Measurements from ENCODE around the gene PRORP. TPM values are rescaled to one million over a fixed set of nuclear protein-coding genes. Genes with fewer than 3 reads are reported as not detected.
"Not testable (repeated sequence)": the region's sequence is repeated elsewhere in the genome, so short reads cannot be mapped to it uniquely, and the experiment has no call there.

PRORP gene
- total and polyA plus RNA-seq, 5 donors: 13.8 to 19.6 (median 17.4) TPM

DNA sequence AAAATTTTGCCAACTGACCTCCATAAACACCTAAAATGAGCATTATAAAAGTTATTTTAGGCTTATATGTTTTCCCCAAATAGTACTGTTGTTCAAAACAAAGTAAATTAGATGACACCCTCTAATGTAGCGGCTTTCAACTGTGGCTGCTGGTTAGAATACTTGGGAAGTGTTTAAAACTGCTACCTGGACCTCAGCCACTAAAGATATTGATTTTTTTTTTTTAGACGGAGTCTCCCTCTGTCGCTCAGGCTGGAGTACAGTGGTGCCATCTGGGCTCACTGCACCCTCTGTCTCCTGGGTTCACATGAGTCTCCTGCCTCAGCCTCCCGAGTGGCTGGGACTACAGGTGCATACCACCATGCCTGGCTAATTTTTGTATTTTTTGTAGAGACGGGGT, 16.2 kb downstream of the PRORP start:
- H3K27ac ChIP-seq (ENCODE audit: low read length): no peak overlapping the region
- H3K27me3 ChIP-seq (ENCODE audit: control insufficient read depth, insufficient read depth): no peaks in the 10 kb centered on the region
- 88% methylated on average over 5 of the region's 5 CpGs for WGBS
- peaks cover 5% of the 10 kb centered on the region for H3K4me1 ChIP-seq (ENCODE audit: control insufficient read depth, insufficient read depth, low read length)
- no peak overlapping the region for H3K4me3 ChIP-seq (ENCODE audit: low read length)
- no peak for DNase-seq
- ATAC-seq: no peak
- intact Hi-C loops (cut with DNase I): loop anchor here in 2 of 4 donors (2.0 to 10.0 kb wide), 2 partner anchors 276 kb away; no protein-coding TSS in a partner anchor
- H3K9me3 ChIP-seq (ENCODE audit: control insufficient read depth, low read length): no peaks in the 10 kb centered on the region

DNA sequence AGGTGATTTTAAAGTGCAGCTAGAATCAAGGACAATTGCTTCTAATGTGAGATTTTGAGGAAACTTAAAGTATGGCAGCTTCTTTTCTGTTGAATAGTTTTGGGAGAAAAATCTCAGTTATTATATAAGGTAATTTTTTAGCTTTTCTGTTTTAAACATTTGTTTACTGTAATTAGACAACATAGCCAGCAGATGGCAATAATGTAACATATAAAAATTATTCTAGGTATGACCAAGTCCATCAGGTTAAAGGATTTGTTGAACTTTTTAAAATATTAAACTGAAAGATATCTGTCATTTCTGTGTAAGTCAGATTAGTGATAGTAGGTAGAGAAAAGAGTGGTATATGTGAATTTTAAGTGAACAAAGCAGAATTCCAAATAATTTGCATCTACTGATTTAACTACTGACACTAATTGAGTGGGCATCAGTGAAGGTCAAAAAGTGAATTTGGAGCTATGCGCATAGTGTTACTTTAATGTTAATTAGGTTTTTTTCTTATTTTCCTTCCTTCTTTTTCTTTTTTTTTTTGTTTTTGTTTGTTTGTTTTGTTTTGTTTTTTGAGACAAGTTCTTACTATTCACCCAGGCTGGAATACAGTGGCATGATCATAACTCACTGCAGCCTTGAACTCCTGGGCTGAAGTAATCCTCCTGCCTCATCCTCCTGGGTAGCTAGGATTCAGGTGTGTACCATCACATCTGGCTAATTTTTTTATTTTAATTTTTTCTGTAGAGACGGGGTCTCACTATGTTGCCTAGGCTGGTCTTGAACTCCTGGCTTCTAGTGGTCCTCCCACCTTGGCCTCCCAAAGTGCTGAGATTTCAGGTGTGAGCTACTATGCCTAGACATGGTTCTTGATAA, 18.6 kb downstream of the PRORP start:
- H3K9me3 ChIP-seq (ENCODE audit: control insufficient read depth, low read length): no peaks in the 10 kb centered on the region
- no peak for DNase-seq
- H3K4me3 ChIP-seq (ENCODE audit: low read length): no peak overlapping the region
- intact Hi-C loops (cut with DNase I): loop anchor here in 1 of 4 donors (5.0 kb wide), 1 partner anchor 276 kb away; no protein-coding TSS in a partner anchor
- no peaks in the 10 kb centered on the region for H3K27me3 ChIP-seq (ENCODE audit: control insufficient read depth, insufficient read depth)
- no peak overlapping the region for H3K27ac ChIP-seq (ENCODE audit: low read length)
- no peaks in the 10 kb centered on the region for H3K4me1 ChIP-seq (ENCODE audit: control insufficient read depth, insufficient read depth, low read length)
- 97% methylated on average over 2 of the region's 2 CpGs for WGBS
- no peak for ATAC-seq

- H3K27ac ChIP-seq (ENCODE audit: low read length): no peak overlapping the region
- 91% methylated on average over 1 of the region's 1 CpG for WGBS
- intact Hi-C loops (cut with DNase I): loop anchor here in 1 of 4 donors (5.0 kb wide), 1 partner anchor 273 kb away; no protein-coding TSS in a partner anchor
- H3K4me1 ChIP-seq (ENCODE audit: control insufficient read depth, insufficient read depth, low read length): no peaks in the 10 kb centered on the region
- no peaks in the 10 kb centered on the region for H3K27me3 ChIP-seq (ENCODE audit: control insufficient read depth, insufficient read depth)
- H3K4me3 ChIP-seq (ENCODE audit: low read length): no peak overlapping the region
- no peak for DNase-seq
- ATAC-seq: no peak
- H3K9me3 ChIP-seq (ENCODE audit: control insufficient read depth, low read length): no peaks in the 10 kb centered on the region
Measured at GRCh38 chr14:35144029-35144428, 21.7 kb downstream of the PRORP start.

GRCh38 chr14:35146711-35147149, 24.4 kb downstream of the PRORP start:
- no peaks in the 10 kb centered on the region for H3K9me3 ChIP-seq (ENCODE audit: control insufficient read depth, low read length)
- no peak overlapping the region for H3K27ac ChIP-seq (ENCODE audit: low read length)
- H3K4me1 ChIP-seq (ENCODE audit: control insufficient read depth, insufficient read depth, low read length): no peaks in the 10 kb centered on the region
- intact Hi-C loops (cut with DNase I): loop anchor here in 1 of 4 donors (5.0 kb wide), 1 partner anchor 276 kb away; no protein-coding TSS in a partner anchor
- H3K4me3 ChIP-seq (ENCODE audit: low read length): no peak overlapping the region
- H3K27me3 ChIP-seq (ENCODE audit: control insufficient read depth, insufficient read depth): no peaks in the 10 kb centered on the region
- DNase-seq (no peak), ATAC-seq (no peak)
- WGBS: 95% methylated on average over 5 of the region's 5 CpGs

DNA sequence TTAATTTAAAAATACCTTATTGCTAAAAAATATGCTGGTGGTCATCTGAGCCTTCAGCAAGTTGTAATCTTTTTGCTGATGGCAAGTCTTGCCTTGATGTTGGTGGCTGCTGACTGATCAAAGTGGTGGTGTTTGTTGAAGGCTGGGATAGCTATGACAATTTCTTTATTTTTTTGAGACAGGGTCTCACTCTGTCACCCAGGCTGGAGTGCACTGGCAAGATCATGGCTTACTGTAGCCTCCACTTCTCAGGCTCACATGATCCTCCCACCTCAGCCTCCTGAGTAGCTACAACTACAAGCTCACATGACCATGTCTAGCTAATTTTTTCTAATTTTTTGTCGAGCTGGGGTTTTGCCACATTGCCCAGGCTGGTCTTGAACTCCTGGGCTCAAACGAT, 24.8 kb downstream of the PRORP start:
- DNase-seq: no peak
- intact Hi-C loops (cut with DNase I): loop anchor here in 1 of 4 donors (5.0 kb wide), 1 partner anchor 275 kb away; no protein-coding TSS in a partner anchor
- WGBS: 86% methylated on average over 2 of the region's 2 CpGs
- no peaks in the 10 kb centered on the region for H3K9me3 ChIP-seq (ENCODE audit: control insufficient read depth, low read length)
- no peak overlapping the region for H3K27ac ChIP-seq (ENCODE audit: low read length)
- no peaks in the 10 kb centered on the region for H3K4me1 ChIP-seq (ENCODE audit: control insufficient read depth, insufficient read depth, low read length)
- no peaks in the 10 kb centered on the region for H3K27me3 ChIP-seq (ENCODE audit: control insufficient read depth, insufficient read depth)
- ATAC-seq: no peak
- no peak overlapping the region for H3K4me3 ChIP-seq (ENCODE audit: low read length)

DNA sequence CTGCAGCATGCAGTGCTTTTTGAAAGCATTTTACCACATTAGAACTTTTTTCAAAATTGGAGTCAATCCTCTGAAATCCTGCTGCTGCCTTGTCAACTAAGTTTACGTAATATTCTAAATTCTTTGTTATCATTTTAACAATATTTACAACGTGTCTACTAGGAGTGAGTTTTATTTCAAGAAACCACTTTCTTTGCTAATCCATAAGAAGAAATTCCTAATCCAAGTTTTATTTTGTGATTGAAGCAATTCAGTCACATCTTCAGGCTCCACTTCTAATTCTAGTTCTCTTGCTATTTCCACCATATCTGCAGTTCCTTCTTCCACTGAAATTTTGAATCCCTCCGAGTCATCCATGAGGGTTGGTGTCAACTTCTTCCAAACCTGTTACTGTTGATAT, 25.4 kb downstream of the PRORP start:
- DNase-seq (no peak), ATAC-seq (no peak)
- WGBS: 89% methylated on average over 3 of the region's 3 CpGs
- H3K4me3 ChIP-seq (ENCODE audit: low read length): no peak overlapping the region
- H3K27me3 ChIP-seq (ENCODE audit: control insufficient read depth, insufficient read depth): no peaks in the 10 kb centered on the region
- H3K27ac ChIP-seq (ENCODE audit: low read length): no peak overlapping the region
- no peaks in the 10 kb centered on the region for H3K4me1 ChIP-seq (ENCODE audit: control insufficient read depth, insufficient read depth, low read length)
- H3K9me3 ChIP-seq (ENCODE audit: control insufficient read depth, low read length): no peaks in the 10 kb centered on the region
- intact Hi-C loops (cut with DNase I): loop anchor here in 1 of 4 donors (5.0 kb wide), 1 partner anchor 275 kb away; no protein-coding TSS in a partner anchor

- intact Hi-C loops (cut with DNase I): loop anchor here in 1 of 4 donors (5.0 kb wide), 1 partner anchor 273 kb away; no protein-coding TSS in a partner anchor
- Histone ChIP-seq H3K4me1 (ENCODE audit: control insufficient read depth, insufficient read depth, low read length) (no peaks in the 10 kb centered on the region), H3K4me3 (ENCODE audit: low read length) (no peak overlapping the region), H3K27me3 (ENCODE audit: control insufficient read depth, insufficient read depth) (no peaks in the 10 kb centered on the region), H3K27ac (ENCODE audit: low read length) (no peak overlapping the region), H3K9me3 (ENCODE audit: control insufficient read depth, low read length) (no peaks in the 10 kb centered on the region)
- ATAC-seq: no peak
- WGBS: 99% methylated on average over 4 of the region's 4 CpGs
- DNase-seq: no peak
Measured at GRCh38 chr14:35149239-35149638, 26.9 kb downstream of the PRORP start.

GRCh38 chr14:35152531-35152930, 30.2 kb downstream of the PRORP start:
- H3K4me1 ChIP-seq (ENCODE audit: control insufficient read depth, insufficient read depth, low read length); H3K27ac ChIP-seq (ENCODE audit: low read length); H3K9me3 ChIP-seq (ENCODE audit: control insufficient read depth, low read length); H3K27me3 ChIP-seq (ENCODE audit: control insufficient read depth, insufficient read depth); H3K4me3 ChIP-seq (ENCODE audit: low read length); ATAC-seq: not testable (repeated sequence)
- peak in 1 of 3 donors; percentile 38 for DNase-seq
- 99% methylated on average over 35 of the region's 35 CpGs for WGBS
- intact Hi-C loops (cut with DNase I): loop anchor here in 1 of 4 donors (5.0 kb wide), 1 partner anchor 280 kb away; no protein-coding TSS in a partner anchor

- Histone ChIP-seq H3K4me3 (ENCODE audit: low read length) (no peak overlapping the region), H3K4me1 (ENCODE audit: control insufficient read depth, insufficient read depth, low read length) (peaks cover 4% of the 10 kb centered on the region), H3K27me3 (ENCODE audit: control insufficient read depth, insufficient read depth) (no peaks in the 10 kb centered on the region), H3K27ac (ENCODE audit: low read length) (no peak overlapping the region), H3K9me3 (ENCODE audit: control insufficient read depth, low read length) (no peaks in the 10 kb centered on the region)
- intact Hi-C loops (cut with DNase I): loop anchor here in 1 of 4 donors (5.0 kb wide), 1 partner anchor 278 kb away; no protein-coding TSS in a partner anchor
- no peak for ATAC-seq
- 76% methylated on average over 2 of the region's 2 CpGs for WGBS
- DNase-seq: no peak
Measured at GRCh38 chr14:35154016-35154415, 31.7 kb downstream of the PRORP start.

DNA sequence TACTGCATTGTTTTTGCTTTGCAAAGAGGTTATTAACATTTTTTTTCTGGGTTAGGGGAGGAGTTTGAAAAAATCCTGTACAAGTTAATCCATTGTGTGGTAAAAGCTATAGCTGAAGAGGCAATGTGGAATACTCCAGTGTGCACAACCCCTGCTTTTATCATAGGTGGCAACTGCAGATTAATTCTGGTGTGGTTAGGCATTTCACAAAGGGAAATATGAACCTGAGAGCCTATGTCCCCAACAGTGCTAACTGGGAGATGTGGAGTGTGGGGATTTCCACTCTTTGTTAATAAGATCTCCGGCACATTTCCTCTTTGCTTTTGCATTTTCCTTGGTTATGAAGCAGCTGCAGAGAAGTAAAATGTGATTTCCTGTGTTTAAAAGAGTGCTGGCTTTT, 33.6 kb downstream of the PRORP start:
- Histone ChIP-seq H3K9me3 (ENCODE audit: control insufficient read depth, low read length) (no peaks in the 10 kb centered on the region), H3K27ac (ENCODE audit: low read length) (no peak overlapping the region), H3K4me1 (ENCODE audit: control insufficient read depth, insufficient read depth, low read length) (peaks cover 4% of the 10 kb centered on the region), H3K27me3 (ENCODE audit: control insufficient read depth, insufficient read depth) (no peaks in the 10 kb centered on the region), H3K4me3 (ENCODE audit: low read length) (no peak overlapping the region)
- DNase-seq (no peak), ATAC-seq (no peak)
- WGBS: 22% methylated on average over 1 of the region's 1 CpG
- intact Hi-C loops (cut with DNase I): no loop called here

- no peaks in the 10 kb centered on the region for H3K27me3 ChIP-seq (ENCODE audit: control insufficient read depth, insufficient read depth)
- H3K27ac ChIP-seq (ENCODE audit: low read length): no peak overlapping the region
- DNase-seq (no peak), ATAC-seq (no peak)
- H3K9me3 ChIP-seq (ENCODE audit: control insufficient read depth, low read length): no peaks in the 10 kb centered on the region
- intact Hi-C loops (cut with DNase I): no loop called here
- peaks cover 4% of the 10 kb centered on the region for H3K4me1 ChIP-seq (ENCODE audit: control insufficient read depth, insufficient read depth, low read length)
- no peak overlapping the region for H3K4me3 ChIP-seq (ENCODE audit: low read length)
- 95% methylated on average over 2 of the region's 2 CpGs for WGBS
Measured at GRCh38 chr14:35158491-35158890, 36.1 kb downstream of the PRORP start.

Data from right cardiac atrium (tissue), 5 donors.